Naive B cell (primary cell): ENCODE results near the gene FANCG. TPM values are rescaled to one million over a fixed set of nuclear protein-coding genes. Genes with fewer than 3 reads are reported as not detected.

ENCODE experiments used
- ATAC-seq, 2 donors: fragments of 150-1000 bp; cut with Tn5 transposase; 2 replicates each; pipeline ENCODE4 v1.10.0; 2021; ENCODE audit warnings: low read depth in 2 of 2, mild to moderate bottlenecking in 2 of 2, moderate library complexity in 2 of 2
- DNase-seq: peaks from one replicate; pipeline ENCODE4 v3.0.0; 2022
- H3K27ac Mint-ChIP-seq, 6 donors: one replicate each; pipeline ENCODE4 v1.8.0; 2020 to 2022; ENCODE audit warnings: mild to moderate bottlenecking in 6 of 6, mixed read lengths in 6 of 6, moderate library complexity in 5 of 6, inconsistent platforms in 2 of 6
- H3K27me3 Mint-ChIP-seq, 3 donors: one replicate each; pipeline ENCODE4 v1.8.0; 2021 to 2022; ENCODE audit warnings: mixed read lengths in 3 of 3, mild to moderate bottlenecking in 1 of 3
- H3K36me3 Mint-ChIP-seq, 2 donors: one replicate each; pipeline ENCODE4 v1.8.0; 2020 to 2022; ENCODE audit warnings: mixed read lengths in 2 of 2, inconsistent platforms in 1 of 2, mild to moderate bottlenecking in 1 of 2
- H3K4me1 Mint-ChIP-seq, 3 donors: one replicate each; pipeline ENCODE4 v1.8.0; 2020 to 2022; ENCODE audit warnings: mixed read lengths in 3 of 3, inconsistent platforms in 1 of 3, mild to moderate bottlenecking in 1 of 3, moderate library complexity in 1 of 3
- H3K4me3 Mint-ChIP-seq, 8 donors: one replicate each; pipeline ENCODE4 v1.8.0; 2020 to 2022; ENCODE audit warnings: mild to moderate bottlenecking in 8 of 8, mixed read lengths in 8 of 8, moderate library complexity in 8 of 8, inconsistent platforms in 2 of 8
- H3K9me3 Mint-ChIP-seq, 7 donors: one replicate each; pipeline ENCODE4 v1.8.0; 2020 to 2022; ENCODE audit warnings: mixed read lengths in 7 of 7, mild to moderate bottlenecking in 5 of 7, inconsistent platforms in 2 of 7, moderate library complexity in 1 of 7
- polyA plus RNA-seq, 6 donors: library from polyadenylated mRNA; unstranded; fragments of 300-500 nt; fragmentation: Illumina TruSeq; gene quantifications; one replicate each; pipeline ENCODE4 v1.2.3, GENCODE V29; 2021; ENCODE audit warnings: low read depth in 6 of 6

Gene FANCG
- polyA plus RNA-seq, 6 donors from 2014 or later = 1.8 to 12.1 (median 10.5) TPM

DNA sequence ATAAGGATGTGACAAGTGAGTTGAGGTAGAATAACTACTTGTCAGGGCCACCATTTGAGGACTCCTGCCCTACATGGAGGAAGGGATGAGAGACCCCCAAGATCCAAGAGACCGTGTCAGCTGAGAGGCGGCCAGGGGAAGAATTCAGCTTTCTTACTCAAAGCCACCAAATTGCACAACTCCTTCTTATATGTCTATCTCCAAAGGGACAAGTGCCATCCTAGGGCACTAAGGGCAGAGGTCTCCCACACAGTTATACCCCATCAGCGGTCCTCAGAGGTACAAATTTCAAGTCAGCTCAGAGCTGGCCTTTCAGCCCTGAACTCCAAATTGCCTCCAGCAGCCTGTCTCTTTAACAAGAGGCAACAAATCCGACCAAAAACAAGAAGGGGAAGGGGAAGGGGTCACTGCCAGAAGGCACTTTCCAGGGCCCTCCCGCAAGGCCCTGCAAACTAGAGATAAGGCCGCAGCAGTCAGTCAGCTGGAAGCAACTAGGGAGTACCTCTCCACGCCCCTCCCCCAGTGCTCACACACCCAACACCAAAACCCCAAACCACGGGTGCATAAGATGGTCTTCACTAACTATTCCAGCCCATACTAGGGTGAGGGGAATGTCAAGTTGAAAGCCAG lies 29.3 kb upstream of the FANCG start:
- H3K27ac Mint-ChIP-seq = peak overlapping the region in 1 of 6 donors; percentile 44
- peaks cover 24 to 29% (median 26%) of the 10 kb centered on the region in 3 donors for H3K4me1 Mint-ChIP-seq
- DNase-seq (no peak), ATAC-seq (no peak)
- H3K4me3 Mint-ChIP-seq = peak overlapping the region in 2 of 8 donors; percentile 30 to 42
- peaks cover 0 to 3% (median 0%) of the 10 kb centered on the region in 7 donors for H3K9me3 Mint-ChIP-seq
- H3K27me3 Mint-ChIP-seq = no peaks in the 10 kb centered on the region
- no peaks in the 10 kb centered on the region for H3K36me3 Mint-ChIP-seq

DNA sequence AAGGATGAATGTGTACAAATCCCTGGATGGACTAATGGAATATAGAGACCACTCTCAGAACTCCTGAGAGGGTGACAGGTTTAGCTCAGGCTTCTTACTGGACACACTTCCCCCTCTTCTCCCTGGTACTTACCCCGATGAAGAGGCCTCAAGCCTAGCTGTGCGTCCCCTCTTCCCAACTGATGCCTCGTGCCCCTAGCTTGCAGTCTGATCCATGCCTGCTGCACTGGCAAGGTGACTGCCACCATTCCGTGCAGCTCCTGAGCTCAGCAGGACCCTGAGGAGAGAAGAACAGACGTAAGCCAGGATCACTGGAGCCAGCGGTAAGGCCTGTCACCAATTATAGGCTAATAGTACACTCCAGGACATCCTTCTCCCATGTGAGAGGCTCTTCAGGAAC lies 28.7 kb upstream of the FANCG start:
- no peaks in the 10 kb centered on the region for H3K27me3 Mint-ChIP-seq
- peaks cover 23 to 26% (median 26%) of the 10 kb centered on the region in 3 donors for H3K4me1 Mint-ChIP-seq
- DNase-seq (no peak), ATAC-seq (no peak)
- H3K4me3 Mint-ChIP-seq = peak overlapping the region in 1 of 8 donors; percentile 30
- H3K9me3 Mint-ChIP-seq = peaks cover 0 to 3% (median 0%) of the 10 kb centered on the region in 7 donors
- no peaks in the 10 kb centered on the region for H3K36me3 Mint-ChIP-seq
- no peak overlapping the region for H3K27ac Mint-ChIP-seq

DNA sequence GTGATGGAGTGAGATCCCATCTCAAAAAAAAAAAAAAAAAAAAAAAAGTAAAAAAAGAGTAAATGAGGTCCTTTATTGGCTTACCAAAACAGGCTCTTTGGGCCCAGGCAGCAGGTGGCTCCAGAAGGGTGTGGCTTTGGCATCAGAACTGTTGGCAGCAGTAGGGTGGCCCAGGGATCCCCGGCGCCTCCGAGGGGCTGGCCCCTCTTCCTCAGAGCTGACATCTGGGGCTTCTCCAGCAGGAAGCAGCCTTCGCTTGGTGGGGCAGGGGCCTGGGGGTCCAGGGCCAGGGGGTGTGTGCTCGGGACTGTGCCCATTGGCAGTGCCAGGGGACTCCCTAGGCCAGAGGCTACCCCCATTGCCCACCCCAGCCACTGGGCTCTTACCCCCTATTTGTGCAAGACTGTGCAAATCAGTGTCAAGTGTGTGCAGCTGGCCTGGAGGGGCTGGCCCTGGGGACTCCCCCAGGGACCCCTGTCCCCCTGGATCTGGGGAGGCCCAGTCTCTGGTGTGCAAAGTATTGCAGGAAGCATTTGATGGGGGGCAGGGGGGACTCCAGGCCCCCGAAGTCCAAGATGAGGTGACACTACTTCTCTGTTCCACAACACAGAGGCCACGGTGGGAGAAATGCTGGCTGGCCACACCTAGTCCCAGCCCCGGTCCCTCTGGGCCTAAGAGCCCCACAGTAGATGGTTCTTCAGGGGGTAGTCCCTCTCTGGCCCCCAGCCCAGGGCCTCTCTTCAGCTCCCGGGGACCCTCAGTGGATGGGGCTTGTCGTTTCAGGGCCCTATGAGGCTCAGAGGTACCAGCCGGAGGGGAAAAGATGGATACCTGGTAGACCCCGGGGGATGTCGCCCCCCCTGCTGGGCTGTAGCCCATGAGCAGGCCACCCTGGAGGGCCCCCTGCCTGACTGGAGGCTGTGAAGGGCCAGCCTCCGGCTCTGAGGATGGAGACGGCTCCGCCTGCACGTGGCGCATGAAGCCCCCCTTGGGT lies 27.9 kb upstream of the FANCG start:
- H3K9me3 Mint-ChIP-seq = peaks cover 0 to 3% (median 0%) of the 10 kb centered on the region in 7 donors
- H3K27ac Mint-ChIP-seq = no peak overlapping the region
- H3K4me3 Mint-ChIP-seq = no peak overlapping the region
- peaks cover 31 to 33% (median 31%) of the 10 kb centered on the region in 3 donors for H3K4me1 Mint-ChIP-seq
- ATAC-seq (no peak), DNase-seq (no peak)
- H3K36me3 Mint-ChIP-seq = no peaks in the 10 kb centered on the region
- no peaks in the 10 kb centered on the region for H3K27me3 Mint-ChIP-seq

DNA sequence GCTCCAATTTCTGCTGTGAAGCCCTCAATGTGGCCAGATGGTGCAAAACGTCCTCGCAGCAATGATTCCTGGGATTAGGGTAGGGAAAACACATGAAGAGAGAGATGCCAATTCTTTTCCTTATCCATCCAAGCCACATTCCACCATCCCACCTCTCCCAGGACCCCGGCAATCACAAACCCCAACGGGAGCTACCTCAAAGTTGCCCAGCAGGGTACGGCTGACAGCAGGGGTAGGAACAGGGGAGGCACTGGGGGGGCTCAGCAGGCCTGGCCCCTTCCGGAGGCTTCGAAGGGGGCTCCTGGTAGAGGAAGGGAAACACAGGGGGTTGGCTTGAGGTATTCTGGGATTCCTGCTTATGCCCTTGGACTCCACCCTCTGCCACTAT lies 26.6 kb upstream of the FANCG start:
- H3K27me3 Mint-ChIP-seq = no peaks in the 10 kb centered on the region
- no peaks in the 10 kb centered on the region for H3K9me3 Mint-ChIP-seq

DNA sequence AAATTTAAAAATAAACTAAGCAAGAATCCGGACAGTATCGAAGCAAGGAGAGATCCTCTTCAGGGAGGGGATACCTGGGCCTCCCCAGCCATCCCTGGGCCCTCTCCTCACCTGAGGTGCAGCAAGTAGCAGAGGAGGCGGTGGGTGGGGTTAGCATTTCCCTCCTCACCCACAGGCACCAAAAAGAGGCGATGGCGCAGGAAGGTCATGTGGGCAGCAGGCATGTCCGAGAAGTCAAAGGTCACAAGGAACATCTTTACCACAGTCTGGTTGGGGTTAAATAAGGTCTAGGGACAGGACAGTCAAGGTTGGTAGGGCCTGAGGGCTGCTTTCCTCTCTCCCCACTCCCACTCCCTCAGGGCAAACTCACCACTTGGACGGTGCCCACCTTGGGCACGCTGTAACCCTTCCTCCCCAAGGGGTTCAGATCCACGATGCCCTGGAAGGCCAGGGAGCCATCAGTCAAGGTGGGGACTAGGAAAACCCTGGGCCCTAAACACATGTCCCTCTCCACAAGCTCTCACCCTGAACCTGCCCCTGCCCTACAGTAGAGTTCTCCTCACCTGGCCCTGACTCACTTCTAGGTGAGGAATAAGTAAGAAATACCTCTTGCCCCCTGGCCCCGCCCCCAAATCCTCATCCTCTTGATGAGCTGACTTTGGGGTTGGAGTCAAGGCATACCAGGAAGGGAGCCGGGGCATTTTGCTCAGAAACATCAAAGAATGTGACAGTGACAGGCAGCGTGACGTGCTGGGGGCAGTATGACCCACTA lies 26.0 kb upstream of the FANCG start:
- ATAC-seq (no peak), DNase-seq (no peak)
- no peaks in the 10 kb centered on the region for H3K9me3 Mint-ChIP-seq
- peaks cover 24 to 33% (median 32%) of the 10 kb centered on the region in 3 donors for H3K4me1 Mint-ChIP-seq
- no peak overlapping the region for H3K4me3 Mint-ChIP-seq
- peaks cover 0 to under 1% of the 10 kb centered on the region in 2 donors for H3K36me3 Mint-ChIP-seq
- H3K27ac Mint-ChIP-seq = peak overlapping the region in 2 of 6 donors; percentile 72 to 78
- no peaks in the 10 kb centered on the region for H3K27me3 Mint-ChIP-seq

More for the DNA sequence above, 26.6 kb upstream of the FANCG start:
- Mint-ChIP-seq H3K4me1 (peaks cover 29 to 33% (median 32%) of the 10 kb centered on the region in 3 donors), H3K4me3 (peak overlapping the region in 1 of 8 donors; percentile 10), H3K36me3 (no peaks in the 10 kb centered on the region), H3K27ac (peak overlapping the region in 1 of 6 donors; percentile 72)
- ATAC-seq (no peak), DNase-seq (no peak)

DNA sequence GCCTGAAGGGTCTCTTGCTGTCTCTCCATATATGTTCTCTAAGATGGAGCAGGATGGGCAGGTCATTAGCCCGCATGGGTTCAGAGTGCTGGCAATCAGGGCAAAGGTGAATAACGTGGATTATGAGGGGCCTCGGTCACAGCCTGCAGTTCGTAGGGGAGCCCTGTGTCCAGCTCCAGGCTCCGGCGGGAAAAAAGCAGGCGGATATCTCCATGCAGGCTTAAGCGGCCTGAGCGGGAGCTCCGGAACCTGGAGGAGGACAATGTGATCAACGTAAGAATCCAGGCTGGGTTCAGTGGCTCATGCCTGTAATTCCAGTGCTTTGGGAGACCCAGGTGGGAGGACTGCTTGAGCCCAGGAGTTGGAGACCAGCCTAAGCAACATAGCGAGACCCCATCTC lies 25.4 kb upstream of the FANCG start:
- ATAC-seq (no peak), DNase-seq (no peak)
- no peak overlapping the region for H3K4me3 Mint-ChIP-seq
- H3K9me3 Mint-ChIP-seq = no peaks in the 10 kb centered on the region
- no peaks in the 10 kb centered on the region for H3K27me3 Mint-ChIP-seq
- peak overlapping the region in 3 of 6 donors; percentile 27 to 75 (median 66) for H3K27ac Mint-ChIP-seq
- H3K4me1 Mint-ChIP-seq = peaks cover 22 to 36% (median 32%) of the 10 kb centered on the region in 3 donors
- peaks cover 4 to 7% of the 10 kb centered on the region in 2 donors for H3K36me3 Mint-ChIP-seq

DNA sequence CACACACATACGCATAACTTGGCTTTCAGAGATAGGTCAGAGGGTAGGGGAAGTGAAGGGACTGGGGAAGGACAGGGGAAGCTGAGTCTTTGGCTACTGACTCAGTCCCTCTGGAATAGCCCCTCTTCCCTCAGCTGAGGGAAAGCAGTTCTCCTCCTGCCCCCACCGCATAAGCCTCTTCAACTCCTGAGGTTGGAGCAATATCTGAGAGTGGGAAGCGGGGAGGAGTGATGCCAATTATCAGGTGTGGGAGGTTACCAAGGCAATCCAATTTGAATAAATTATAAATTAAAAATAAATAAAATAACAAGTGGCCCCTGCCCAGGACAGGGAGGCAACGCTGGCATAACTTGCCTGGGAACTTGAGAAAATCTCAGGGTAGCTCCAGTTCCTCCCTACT lies 24.8 kb upstream of the FANCG start:
- Mint-ChIP-seq H3K36me3 (peaks cover 7 to 12% of the 10 kb centered on the region in 2 donors), H3K27me3 (no peaks in the 10 kb centered on the region), H3K4me3 (peak overlapping the region in 3 of 8 donors; percentile 3 to 47 (median 44)), H3K27ac (peak overlapping the region in 4 of 6 donors; percentile 27 to 99 (median 90)), H3K9me3 (no peaks in the 10 kb centered on the region), H3K4me1 (peaks cover 21 to 36% (median 32%) of the 10 kb centered on the region in 3 donors)
- DNase-seq = no peak
- ATAC-seq = no peak

DNA sequence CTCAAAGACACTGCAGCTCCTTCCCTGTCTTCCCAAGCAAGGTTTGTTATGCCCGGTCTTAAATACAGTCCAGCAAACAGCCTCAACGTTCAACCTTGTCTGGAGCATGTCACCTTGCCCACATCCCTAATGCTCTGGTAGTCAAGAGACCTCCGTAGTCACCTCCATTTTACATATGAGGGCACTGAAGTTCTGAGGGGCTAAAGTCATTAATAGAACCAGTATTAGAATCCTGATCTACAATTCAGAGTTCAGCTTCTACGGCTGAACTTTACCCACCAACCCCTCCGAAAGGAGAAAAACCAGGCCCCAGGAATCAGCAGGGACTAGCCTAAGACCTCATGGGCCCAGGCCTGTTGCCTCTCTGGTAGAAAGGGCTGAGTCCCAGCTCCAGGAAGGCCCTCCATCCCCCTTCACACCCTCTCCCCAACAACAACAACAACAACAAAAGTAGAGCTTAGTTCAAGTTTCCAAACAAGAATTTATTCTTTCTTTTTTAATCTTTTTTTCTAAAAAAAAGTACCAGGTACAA lies 24.0 kb upstream of the FANCG start:
- H3K27ac Mint-ChIP-seq = peak overlapping the region; percentile 94 to 100 (median 98)
- H3K9me3 Mint-ChIP-seq = no peaks in the 10 kb centered on the region
- peak in 1 of 2 donors; percentile 8 for ATAC-seq
- H3K4me3 Mint-ChIP-seq = peak overlapping the region; percentile 85 to 98 (median 92)
- no peak for DNase-seq
- no peaks in the 10 kb centered on the region for H3K27me3 Mint-ChIP-seq
- H3K36me3 Mint-ChIP-seq = peaks cover 7 to 12% of the 10 kb centered on the region in 2 donors
- H3K4me1 Mint-ChIP-seq = peaks cover 21 to 36% (median 32%) of the 10 kb centered on the region in 3 donors

DNA sequence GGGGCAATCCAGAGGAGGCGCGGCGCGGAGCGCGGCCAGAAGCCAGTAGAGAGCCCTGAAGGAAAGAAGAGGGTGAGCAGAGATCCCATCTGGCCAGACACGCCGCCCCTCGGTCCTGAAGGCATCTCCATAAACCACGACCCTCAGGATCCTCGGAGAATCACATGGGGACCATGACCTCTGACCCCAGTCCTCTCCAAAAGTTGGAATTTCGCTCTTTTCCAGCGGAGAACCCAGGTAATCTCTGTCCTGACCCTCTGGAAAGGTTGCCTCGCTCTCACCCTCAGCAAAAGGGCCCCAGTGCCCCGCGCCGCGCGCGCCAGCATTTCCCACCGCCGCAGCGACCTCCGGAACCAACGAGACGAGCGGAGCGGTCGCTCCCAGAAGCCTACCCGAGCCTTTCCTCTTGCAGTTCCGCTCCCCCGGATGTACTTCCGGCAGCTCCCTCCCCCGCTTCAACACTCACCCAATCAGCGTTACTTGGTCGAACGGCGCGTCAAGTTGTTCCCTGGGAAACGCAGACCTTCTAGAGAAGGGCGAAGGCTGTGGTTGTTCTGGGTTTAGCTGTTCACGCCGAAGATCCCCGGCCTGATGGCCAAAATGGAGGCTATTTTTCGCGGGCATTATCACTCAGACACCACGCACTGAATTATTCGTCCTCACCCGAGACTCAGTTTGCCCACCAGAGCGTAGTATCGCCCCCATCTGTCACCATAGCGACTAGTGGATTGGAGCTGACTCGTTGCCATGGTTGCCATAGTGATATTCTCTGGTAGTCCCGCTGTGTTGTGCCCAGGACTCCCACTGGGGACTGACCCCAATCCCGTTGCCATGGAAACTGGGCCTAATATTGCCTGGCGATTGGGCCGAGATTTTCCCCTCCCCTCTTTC lies 23.3 kb upstream of the FANCG start, which contains the start of gene STOML2:
Gene STOML2, minus strand, starts transcription at position 363 of the 891 bp plus-strand sequence. Its CDS starts 37 bp downstream, at position 326.
- peak within 1 kb of the TSS; percentile 94 to 100 (median 98) for H3K27ac Mint-ChIP-seq
- no peaks in the 10 kb centered on the region for H3K9me3 Mint-ChIP-seq
- H3K4me3 Mint-ChIP-seq = peak within 1 kb of the TSS; percentile 85 to 98 (median 92)
- H3K27me3 Mint-ChIP-seq = no peaks in the 10 kb centered on the region
- ATAC-seq (peak; percentile 94 to 96), DNase-seq (peak; percentile 93)
- peaks cover 21 to 36% (median 32%) of the 10 kb centered on the region in 3 donors for H3K4me1 Mint-ChIP-seq
- H3K36me3 Mint-ChIP-seq = peaks cover 7 to 12% of the 10 kb centered on the region in 2 donors

DNA sequence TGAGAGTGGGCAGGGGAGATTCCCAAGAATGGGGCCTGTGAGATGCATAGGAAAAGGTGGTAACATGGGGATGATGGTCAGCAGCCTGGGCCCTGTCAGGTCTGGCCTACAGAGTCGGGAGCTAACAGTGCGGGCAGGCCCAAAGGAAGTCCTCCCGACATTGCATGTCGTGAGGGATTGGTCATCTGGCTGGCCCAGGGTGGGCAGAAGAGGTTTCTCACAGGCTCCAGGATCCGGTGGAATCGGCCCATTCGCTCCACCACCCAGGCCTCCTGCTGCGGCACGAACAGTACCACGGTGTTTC lies 22.7 kb upstream of the FANCG start:
- Mint-ChIP-seq H3K4me3 (peak overlapping the region; percentile 85 to 98 (median 92)), H3K9me3 (no peaks in the 10 kb centered on the region), H3K27me3 (no peaks in the 10 kb centered on the region), H3K27ac (peak overlapping the region in 5 of 6 donors; percentile 94 to 100 (median 98)), H3K4me1 (peaks cover 27 to 36% (median 32%) of the 10 kb centered on the region in 3 donors), H3K36me3 (peaks cover 7 to 12% of the 10 kb centered on the region in 2 donors)
- DNase-seq = no peak
- no peak for ATAC-seq

DNA sequence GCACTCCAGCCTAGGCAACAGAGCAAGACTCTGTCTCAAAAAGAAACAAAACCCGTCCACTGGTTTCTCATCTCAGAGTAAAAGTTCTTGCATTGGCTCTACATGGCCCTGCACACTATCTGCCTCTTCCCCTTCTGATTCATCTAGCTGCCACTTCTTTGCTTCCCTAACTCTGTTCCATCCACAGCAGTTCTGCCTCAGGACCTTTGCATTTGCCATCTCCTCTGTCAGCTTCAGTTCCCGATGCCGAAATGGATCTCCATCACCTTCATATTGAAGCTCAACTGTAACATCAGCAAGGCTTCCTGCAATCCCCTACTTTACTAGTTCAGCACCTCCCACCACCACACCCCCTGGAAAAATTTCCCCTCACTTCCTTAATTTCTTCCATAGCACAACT lies 17.8 kb upstream of the FANCG start:
- DNase-seq = no peak
- ATAC-seq = no peak
- Mint-ChIP-seq H3K4me3 (peak overlapping the region in 7 of 8 donors; percentile 6 to 86 (median 49)), H3K27me3 (no peaks in the 10 kb centered on the region), H3K4me1 (peaks cover 33 to 60% (median 54%) of the 10 kb centered on the region in 3 donors), H3K9me3 (no peaks in the 10 kb centered on the region), H3K36me3 (peaks cover 7 to 13% of the 10 kb centered on the region in 2 donors), H3K27ac (peak overlapping the region in 3 of 6 donors; percentile 19 to 78 (median 32))
